Stimulated activated naive CD8-positive, alpha-beta T cell treated with anti-CD3 and anti-CD28 coated beads, Interleukin-15, Interleukin-2, amounts not matched to agents 100 U/mL and 50 U/mL, for 24 hours (primary cell): ENCODE measurements around the gene NDUFS6.
"Not testable (repeated sequence)": the region's sequence is repeated elsewhere in the genome, so short reads cannot be mapped to it uniquely, and the experiment has no call there.

Experiments
- ATAC-seq: fragments of 150-1000 bp; cut with Tn5 transposase; one replicate; pipeline ENCODE4 v1.10.0; 2021
- DNase-seq: peaks from one replicate; pipeline ENCODE4 v3.0.0; 2021

NDUFS6 gene

GRCh38 chr5:1797103-1797800, 4.0 kb upstream of the NDUFS6 start:
- DNase-seq (no peak), ATAC-seq (no peak)

DNA sequence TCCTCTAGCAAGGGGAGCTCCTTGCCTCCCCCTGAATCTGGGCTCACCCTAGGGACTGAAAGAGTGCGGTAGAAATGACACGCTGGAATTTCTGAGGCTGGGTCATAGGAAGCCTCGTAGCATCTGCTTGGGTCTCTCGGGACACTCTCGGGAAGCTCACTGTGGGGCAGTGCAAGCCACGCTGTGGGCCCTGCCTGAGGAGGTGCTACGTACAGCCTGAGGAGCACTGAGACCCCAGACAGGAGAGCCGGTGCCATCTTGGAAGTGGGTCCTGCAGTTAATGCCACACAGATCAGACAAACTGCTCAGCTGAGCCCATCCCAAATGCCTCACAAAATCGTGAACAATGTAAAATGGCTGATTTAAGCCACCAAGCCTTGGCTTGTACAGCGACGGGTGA, 3.4 kb upstream of the NDUFS6 start:
- no peak for DNase-seq
- ATAC-seq, result no peak

DNA sequence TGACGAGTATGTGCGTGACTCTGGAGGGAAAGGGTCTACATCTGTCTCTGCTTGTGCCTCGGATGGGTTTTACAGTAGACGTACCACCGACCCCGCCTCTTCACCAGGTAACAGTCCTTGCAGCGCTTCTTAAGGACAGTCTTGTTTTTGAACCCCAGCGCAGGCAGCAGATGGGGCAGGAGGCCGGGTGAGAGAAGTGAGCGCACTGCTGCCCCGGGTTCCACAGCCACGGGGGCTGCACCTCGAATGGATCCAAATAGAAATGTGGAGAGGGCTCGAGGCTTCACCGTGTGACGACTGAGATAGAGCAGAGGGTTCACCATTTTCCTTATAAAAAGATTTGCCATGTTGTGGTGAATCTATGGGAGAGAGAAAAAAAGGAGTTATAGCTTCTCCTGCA, 2.6 kb upstream of the NDUFS6 start:
- ATAC-seq, DNase-seq: not testable (repeated sequence)

GRCh38 chr5:1799110-1799601, 2.1 kb upstream of the NDUFS6 start:
- ATAC-seq (peak; percentile 9), DNase-seq (peak; percentile 55)

DNA sequence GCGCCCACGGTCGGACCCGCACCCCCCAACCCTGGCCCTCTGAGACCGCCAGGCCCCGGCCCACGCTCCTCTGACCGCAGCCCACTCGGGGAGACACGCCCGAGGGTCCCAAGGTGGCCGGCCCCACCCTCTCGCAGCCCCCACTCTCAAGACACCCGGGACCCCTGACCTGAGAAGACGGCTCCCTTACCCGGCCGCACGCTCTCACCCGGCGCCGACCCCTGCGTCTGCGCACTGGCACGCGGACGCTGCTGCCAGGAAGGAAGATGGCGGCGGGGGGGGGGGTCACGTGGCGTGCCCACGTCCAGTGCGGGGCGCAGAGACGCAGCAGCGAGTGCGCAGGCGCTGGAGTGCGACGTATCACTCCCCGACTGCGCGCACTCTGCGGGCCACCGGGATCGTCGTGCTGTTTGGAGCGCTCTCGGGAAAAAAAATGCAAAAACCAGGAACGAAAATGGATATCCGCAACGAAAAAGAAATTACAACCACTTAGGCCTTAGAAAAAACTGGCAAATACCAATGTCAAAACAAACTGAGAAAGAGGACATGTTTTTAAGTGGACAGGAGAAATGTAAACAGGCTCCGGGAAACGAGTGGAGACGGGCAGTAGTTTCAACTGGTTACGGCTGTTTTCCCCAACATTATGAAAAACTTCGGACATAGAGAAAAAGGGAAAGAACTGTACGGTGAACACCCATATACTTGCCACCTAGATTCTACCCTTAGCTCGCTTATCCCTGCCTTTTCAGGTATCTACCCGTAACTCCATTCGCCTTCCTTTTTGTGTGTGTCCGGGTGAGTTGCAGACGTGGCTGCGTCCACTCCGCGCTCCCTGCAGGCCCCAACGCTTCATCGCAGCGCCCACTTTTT, 1.4 kb upstream of the NDUFS6 start, which contains the start of gene MRPL36:
MRPL36 (minus strand) TSS at position 236 of the 870 bp plus-strand sequence. CDS start 902 bp downstream, outside the sequence.
- ATAC-seq (peak; percentile 72), DNase-seq (peak; percentile 95)

GRCh38 chr5:1800472-1801221, 560 bp upstream of the NDUFS6 start:
- DNase-seq, result no peak
- peak; percentile 29 for ATAC-seq

- ATAC-seq (no peak), DNase-seq (no peak)
Observed at GRCh38 chr5:1801967-1802295, 724 bp downstream of the NDUFS6 start.

- ATAC-seq, result no peak
- no peak for DNase-seq
Observed at GRCh38 chr5:1803192-1803591, 2.0 kb downstream of the NDUFS6 start.

DNA sequence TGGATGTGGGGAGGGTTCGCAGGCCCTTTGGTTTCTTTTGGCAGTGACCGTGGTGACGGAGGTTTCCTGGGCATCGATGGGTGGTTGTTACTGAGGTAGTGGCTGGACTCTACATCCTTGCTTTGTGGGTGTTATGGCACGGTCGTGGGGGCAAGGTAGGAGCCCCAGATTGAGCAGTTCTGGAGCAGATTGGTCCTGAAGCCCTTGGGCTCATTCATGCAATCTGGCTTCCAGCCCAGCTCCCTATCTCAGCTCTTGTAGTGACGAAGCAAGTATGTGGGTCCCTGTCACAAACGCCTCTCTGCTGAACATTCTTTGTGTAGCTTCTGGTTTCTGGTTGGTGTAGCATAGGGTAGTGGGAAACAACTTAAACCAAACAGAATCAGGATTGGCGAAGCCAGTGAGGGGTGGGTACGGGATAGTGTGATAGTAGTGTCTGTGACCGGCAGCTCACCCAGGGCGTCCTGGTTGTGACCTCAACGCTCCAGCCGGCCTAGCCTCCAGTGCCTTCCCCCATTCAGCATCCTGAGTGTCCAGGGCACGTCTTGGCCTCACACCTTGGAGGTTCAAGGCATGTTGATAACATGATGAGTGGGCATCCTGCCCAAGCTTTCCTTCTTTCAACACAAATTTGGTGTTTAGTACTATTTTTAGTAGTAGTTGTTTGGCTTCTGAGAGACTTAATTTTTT, 2.9 kb downstream of the NDUFS6 start:
- DNase-seq (no peak), ATAC-seq (no peak)

- ATAC-seq, result no peak
- no peak for DNase-seq
Observed at GRCh38 chr5:1805326-1805725, 4.1 kb downstream of the NDUFS6 start.

DNA sequence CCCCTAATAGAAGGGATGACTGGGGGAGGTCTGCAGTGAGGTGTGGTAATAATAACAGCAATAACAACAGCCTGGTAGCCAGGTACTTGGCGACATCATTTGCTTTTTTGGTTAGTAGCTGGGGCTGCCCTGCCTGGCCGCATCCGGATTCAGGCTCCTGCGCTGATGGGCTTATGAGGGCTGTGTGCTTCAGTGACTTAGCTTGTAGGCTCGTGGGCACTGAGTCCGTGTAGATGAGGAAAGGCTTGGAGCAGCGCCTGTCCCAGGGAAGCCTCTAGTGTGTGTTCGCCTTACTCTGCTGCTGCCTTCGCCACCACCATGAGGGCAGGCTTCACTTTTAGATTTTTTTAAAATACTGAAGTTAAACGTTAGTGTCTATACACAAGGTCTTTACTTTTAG, 4.5 kb downstream of the NDUFS6 start:
- ATAC-seq (no peak), DNase-seq (no peak)

- ATAC-seq (no peak), DNase-seq (no peak)
Observed at GRCh38 chr5:1806199-1806598, 5.0 kb downstream of the NDUFS6 start.

DNA sequence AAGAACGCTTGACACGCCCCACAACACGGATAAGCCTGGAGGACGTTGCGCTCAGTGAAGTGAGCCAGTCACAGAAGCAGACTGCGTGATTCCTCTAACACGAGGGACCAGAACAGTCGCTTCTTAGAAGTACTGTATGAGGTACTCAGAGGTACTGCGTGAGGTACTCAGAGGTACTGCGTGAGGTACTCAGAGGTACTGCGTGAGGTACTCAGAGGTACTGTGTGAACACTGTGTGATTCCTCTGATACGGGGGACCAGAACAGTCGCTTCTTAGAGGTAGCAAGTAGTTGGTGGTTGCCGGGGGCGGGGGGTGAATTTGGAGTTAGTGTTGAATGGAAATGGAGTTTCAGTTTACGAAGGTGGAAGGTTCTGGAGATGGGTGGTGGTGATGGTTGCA, 5.8 kb downstream of the NDUFS6 start:
- ATAC-seq, result no peak
- no peak for DNase-seq

GRCh38 chr5:1807451-1808185, 6.4 kb downstream of the NDUFS6 start:
- ATAC-seq, result no peak
- no peak for DNase-seq

GRCh38 chr5:1808439-1808838, 7.2 kb downstream of the NDUFS6 start:
- ATAC-seq, result no peak
- DNase-seq, result no peak

DNA sequence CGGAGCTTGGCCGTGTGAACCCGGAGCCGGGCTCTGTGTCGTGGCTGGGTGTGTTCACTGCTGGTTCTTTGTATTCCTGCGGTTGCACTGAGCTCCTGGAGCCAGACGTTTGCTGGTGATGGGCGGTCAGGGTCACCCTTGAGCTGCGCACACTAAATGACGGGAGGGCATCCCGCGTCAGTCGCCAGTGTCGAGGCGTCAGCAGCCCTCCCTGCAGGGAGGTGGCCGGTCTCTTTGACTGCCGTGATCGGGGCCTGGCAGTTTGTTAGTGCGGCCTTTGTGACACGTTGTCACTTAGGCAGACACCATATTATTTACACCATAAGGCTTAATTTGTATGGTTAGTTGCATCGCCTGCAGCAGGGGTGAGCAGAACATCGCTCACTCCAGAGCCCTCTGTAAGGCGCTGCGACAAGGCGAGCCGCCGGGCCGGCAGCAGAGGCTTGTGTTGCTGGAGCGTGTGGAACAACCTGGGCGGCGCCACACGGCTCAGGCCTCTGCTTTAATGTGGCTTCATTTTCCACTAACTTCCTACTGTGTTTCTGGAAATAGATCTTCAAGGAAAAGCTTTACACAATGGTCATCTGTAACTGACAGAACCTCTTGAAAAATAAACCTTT, 8.3 kb downstream of the NDUFS6 start:
- ATAC-seq, result no peak
- no peak for DNase-seq

- no peak for ATAC-seq
Observed at GRCh38 chr5:1810581-1811101, 9.4 kb downstream of the NDUFS6 start.

GRCh38 chr5:1814183-1815020, 13.2 kb downstream of the NDUFS6 start:
- peak; percentile 13 for ATAC-seq

More at GRCh38 chr5:1810581-1811101, 9.4 kb downstream of the NDUFS6 start:
- no peak for DNase-seq

DNA sequence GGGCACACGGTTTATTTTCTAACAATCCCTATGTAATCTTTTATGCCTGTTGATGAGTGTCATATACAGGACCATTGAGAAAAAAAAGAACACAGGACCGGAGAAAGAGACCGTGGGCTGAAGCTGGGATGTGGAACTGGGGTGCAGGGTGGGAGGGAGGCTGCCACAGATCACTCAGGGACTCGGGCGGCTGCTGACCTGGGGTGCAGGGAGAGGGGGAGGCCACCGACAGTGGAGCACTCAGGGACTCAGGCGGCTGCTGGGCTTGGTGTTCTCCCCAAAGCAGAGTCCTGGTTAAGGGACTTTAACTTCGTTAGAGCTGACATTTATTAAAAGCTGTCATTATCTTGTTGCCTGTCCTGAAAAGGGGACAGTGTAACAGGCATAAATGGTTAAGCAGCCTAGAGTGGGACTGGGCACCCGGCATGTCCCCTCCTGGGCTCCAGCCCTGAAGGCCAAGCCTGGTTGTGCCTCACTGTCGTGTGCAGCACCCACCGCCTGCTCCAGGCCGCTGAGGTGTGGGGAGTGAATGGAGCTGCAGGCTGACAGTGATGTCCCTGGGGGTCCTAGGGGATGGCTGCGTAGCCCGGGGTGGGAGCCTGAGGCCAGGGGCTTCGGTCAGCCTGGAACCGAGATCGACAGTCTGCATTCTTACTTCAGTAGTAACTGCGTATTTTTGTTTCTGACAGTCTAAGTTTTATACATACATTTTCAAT, 14.0 kb downstream of the NDUFS6 start:
- ATAC-seq, result no peak
- DNase-seq, result no peak

More at GRCh38 chr5:1814183-1815020, 13.2 kb downstream of the NDUFS6 start:
- DNase-seq, result no peak
